GM18907 (cell line): ENCODE results near the gene IARS2.
A peak's percentile ranks its signal among the peaks of the same experiment; 100 is the strongest.
"Not testable (repeated sequence)": the region's sequence is repeated elsewhere in the genome, so short reads cannot be mapped to it uniquely, and the experiment has no call there.

Experiments
- ATAC-seq: cut with Tn5 transposase; IDR thresholded peaks from one replicate; pipeline ENCODE4 v1.9.1; 2021; ENCODE audit warnings: mild to moderate bottlenecking, moderate library complexity; ENCODE audit not compliant: unreplicated experiment

Gene IARS2

DNA sequence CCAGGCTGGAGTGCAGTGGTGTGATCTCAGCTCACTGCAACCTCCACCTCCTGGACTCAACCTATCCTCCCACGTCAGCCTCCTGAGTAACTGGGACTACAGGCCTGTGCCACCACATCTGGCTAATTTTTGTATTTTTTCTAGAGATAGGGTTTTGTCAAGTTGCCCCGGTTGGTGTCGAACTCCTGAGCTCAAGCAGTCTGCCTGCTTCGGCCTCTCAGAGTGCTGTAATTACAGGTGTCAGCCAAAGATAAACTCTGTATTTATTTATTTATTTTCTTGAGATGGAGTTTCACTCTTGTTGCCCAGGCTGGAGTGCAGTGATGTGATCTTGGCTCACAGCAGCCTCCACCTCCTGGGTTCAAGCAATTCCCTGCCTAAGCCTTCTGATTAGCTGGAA, 18.7 kb downstream of the IARS2 start:
- ATAC-seq: not testable (repeated sequence)

DNA sequence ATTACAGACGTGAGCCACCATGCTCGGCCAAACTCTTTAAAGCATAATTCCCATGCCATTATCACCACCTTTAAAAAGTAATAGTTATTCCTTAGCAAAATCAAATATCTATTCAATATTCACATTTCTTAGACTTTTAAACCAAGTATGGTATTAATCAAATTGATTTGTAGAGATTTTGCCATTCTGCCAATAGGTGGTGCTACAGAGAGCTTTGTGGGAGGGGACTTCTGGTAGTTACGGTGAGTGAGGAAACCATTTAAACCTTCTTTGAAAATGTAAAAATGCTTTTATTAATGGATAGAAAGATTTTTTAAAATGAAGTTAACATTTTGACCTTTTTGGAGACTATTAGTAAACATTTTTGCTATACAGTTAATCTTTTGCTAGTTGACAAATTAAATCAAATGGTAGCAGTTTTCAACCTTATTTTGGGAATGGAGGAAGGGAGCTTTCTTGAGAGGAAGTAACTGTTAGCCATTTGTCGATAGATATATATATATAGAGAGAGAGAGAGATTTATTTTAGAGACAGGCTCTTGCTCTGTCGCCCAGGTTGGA, 19.3 kb downstream of the IARS2 start:
- ATAC-seq: peak; percentile 72

DNA sequence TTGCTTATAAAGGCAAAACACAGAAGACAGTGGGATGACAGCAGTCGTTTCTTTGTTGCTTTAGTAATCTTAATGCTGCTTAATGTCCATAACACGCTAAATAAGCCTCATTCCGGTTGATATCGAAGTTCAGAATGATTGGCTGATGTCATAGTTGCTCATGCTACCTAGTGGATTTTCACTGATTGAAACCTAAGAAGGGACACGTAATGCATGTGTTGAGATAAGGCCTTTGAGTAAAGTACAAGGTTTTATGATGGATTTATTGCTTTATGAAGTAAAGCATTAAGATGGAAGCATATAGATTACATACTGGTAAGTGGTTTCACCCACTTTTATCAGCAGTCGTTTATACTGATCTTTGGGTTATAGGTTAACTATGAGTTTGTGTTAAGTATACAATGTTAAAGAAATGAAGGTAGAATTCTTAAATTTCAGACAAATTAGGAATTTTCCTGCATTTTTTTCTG, 25.1 kb downstream of the IARS2 start:
- ATAC-seq: no peak

DNA sequence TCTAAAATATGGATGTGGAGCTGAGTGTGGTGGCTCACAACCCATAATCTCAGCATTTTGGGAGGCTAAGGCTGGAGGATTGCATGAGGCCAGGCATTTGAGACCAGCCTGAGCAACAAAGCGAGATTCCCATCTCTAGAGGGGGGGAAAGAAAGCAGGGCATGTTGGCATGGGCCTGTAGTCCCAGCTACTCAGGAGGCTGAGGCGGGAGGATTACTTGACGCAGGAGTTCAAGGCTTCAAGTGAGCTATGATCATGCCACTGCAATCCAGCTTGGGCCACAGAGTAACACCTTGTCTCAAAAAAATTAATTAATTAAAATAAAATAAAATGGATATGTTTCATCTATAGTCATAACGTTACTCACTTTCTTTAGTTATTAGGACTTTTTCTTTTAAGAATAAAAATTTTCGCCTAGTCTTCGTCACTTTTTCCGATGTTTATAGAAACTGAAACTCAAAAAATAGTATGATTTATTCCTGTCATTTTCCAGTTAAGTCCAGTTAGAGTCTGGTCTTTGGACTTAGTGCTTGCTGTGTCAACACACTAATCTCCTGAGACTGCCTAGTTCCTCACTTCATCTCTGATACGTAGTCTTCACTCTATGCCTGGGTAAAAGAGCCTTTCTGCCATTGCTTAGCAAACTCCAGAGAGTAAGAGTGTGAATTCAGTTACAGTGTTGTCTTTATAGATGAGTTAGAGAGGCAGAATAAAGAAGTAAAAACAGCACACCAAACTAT, 28.0 kb downstream of the IARS2 start:
- no peak for ATAC-seq

DNA sequence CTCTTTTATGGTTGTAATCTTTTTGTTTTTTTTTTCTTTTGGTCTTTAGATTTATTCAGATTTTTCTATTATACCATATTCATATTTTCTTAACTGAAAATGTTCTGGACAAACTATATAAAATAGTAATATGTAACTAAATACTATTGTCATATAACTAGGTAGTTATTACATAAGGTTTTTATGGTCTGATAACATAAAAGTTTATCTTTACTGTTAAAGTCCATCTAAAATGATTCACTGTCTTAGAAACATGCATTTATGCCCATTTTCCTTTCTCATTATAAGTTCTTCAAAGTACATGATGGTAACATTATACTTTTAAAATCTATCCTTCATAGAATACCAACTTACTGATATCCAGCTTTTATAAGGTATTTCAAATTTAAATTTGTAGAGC, 29.1 kb downstream of the IARS2 start:
- no peak for ATAC-seq

DNA sequence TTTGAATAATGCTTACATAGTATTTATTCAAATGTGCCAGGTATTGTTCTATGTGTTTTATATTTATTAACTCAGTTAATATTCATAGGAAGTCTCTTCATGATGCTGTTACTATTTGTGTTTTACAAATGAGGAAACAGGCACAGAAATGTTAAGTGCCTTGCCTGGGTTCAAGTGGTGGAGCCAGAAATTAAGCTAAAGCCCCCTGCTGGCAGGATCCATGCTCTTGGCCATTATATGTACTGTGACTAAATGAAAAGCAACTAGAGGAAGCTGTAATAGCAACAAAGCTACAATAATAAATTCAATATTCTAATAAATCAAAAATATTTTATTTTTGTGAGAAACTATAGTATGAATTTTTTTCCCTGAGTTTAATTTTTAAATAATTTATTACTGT, 30.0 kb downstream of the IARS2 start:
- ATAC-seq: no peak

DNA sequence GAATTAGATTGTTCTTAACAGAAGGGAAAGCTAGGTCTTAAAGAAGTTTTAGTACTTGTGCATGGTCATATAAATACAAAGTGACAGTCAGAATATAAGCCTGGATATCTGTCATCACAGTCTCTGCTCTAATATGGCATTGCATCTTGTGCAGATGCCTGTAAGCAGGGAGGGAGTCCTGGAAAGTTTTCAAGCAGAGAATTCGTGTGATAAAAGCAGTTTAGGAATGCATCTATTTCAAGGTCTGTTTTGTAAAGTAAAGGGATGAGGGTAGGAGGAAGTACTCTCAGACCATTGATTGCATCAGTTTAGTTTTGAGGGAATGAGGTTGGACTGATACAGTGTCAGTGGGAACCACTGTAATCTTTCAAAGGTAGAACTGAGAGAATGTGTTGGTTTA, 30.6 kb downstream of the IARS2 start:
- no peak for ATAC-seq

DNA sequence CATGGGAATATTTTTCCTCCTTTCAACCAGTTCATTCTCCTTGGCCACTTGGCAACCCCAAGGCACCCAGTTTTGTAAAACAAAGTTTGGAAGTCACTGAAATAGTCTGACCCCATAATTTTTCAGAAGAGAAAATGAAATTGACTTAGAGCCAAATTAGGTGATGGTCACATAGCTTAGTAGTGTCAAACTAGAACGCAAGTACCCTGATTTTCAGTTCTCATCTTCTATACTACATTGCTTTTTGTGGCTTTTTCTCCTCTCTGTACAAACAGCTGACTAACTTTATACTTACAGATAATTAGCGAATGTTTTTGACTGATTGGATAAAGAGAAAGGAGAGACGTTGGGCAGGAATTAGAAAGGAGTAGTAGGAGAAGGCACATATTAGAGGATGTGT, 33.1 kb downstream of the IARS2 start:
- ATAC-seq: no peak

DNA sequence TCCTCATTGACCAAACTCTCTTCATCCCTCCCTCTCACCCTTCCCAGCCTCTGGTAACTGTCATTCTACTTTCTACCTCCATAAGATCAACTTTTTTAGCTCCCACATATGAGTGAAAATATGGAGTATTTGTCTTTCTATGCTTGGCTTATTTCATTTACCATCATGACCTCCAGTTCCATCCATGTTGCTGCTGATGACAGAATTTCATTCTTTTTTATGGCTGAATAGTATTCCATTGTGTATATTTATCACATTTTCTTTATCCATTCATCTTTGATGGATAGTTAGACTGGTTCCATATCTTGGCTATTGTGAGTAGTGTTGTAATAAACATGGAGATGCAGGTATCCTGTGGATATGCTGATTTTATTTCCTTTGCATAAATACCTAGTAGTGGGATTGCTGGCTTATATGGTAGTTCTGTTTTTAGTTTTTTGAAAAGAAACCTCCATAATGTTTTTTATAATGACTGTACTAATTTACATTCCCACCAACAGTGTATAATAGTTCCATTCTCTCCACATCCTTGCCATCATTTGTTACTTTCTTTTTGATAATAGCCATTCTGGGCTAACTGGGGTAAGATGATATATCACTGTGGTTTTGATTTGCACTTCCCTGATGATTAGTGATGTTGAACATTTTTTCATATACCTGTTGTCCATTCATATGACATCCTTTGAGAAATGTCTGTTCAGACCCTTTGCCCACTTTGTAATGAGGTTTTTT, 35.7 kb downstream of the IARS2 start:
- no peak for ATAC-seq

DNA sequence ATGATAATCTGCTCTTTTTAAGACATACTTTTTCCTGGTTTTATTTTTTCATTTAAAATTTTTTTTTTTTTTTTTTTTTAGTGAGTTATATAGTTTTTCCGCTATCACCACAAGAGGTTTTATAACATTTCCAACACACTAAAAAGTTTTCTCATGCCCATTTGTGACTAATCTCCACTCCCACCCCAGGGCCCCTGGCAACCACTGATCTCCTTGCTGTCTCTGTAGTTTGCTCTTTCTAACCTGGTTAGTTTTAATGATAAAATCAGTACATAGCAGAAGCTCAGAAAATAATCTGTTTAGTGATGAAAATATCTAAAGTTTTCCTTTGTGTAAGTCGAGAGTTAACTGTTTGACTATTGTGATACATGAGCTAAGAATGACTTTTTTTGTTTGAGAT, 41.8 kb downstream of the IARS2 start:
- ATAC-seq: no peak

DNA sequence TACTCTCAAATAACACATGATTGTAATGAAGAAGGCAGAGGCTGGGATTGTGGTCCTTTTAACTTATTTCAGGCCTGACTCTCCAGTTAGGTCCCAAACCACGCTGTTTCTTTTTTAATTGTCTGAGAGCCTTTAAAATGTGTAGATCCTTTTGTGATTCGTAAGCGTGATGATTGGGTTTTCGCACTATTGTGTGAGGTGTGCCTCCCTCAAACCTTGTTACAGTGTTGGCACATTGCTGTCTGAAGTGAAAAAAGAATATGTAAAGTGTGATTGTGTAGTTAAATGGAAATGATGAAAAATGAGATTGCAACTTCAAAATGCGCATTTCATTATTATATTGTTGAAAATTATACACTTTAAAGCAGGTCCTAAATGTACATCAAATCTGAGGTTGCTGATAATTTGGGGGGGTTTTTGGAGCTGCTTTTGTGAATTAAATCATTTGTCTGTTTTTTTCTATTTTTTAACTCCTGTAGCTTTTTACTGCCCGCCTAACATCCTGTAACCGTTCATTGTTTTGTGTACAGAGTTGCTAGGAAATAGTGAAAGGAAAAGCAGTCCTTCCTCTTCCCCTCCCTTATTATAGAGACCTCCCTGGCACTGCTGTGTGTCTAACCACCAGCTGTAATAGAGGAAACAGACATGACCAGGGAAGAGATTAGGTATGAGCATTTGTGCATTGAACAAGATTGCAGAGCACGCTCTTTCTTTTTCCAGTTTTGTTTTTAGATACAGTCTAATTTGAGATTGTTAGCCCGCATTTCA, 43.3 kb downstream of the IARS2 start:
- no peak for ATAC-seq

DNA sequence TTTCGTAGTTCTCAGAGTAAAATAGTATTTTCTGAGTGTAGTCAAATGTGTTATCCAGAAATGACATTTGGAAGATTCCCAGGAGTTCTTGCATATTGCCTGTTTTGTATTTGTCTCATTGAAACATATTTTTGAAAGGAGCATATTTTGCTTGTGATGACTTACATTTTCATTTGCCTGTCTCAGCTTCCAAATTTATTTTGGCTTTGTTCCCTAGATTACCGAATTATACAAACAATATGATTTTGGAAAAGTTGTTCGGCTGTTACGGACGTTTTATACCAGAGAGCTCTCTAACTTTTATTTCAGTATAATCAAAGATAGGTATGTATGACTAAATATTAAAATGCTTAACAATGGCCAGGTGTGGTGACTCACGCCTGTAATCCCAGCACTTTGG, 46.0 kb downstream of the IARS2 start:
- no peak for ATAC-seq

DNA sequence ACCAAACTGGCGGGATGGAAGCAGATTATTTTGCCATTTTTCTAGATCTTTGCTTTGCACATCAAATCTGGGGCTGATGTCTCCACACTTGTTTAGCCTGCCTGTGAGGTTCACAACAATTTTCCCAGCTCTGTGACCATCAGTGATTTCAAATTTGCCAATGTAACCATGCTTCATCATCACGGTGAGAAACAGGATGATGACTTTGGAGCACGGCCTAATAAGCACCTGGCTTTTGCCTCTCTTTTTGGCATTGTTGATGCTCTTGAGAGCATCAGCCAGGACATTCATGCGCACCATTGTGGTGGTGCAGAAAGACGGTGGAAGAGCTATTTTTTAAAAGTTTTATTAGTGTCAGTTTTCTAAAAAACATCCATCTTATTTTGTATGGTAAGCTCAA, 50.1 kb downstream of the IARS2 start:
- ATAC-seq: no peak

DNA sequence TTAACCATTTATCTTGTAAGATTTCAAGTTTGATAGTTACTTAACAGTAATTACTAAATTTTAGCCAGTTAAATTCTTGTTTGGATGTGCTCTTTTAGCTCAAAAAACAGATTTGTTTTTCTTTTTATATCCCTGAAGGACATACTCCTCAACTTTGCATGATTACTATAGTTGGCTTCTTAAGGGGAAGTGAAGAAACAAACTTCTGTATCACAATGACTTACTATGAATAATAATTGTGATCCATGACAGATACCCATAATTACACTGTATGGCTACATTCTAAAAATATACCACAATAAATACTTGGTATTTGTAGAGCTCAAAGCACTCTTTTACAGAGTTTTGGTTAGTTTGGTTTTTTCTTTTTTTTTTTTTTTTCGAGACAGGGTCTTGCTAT, 55.8 kb downstream of the IARS2 start:
- ATAC-seq: peak; percentile 40

DNA sequence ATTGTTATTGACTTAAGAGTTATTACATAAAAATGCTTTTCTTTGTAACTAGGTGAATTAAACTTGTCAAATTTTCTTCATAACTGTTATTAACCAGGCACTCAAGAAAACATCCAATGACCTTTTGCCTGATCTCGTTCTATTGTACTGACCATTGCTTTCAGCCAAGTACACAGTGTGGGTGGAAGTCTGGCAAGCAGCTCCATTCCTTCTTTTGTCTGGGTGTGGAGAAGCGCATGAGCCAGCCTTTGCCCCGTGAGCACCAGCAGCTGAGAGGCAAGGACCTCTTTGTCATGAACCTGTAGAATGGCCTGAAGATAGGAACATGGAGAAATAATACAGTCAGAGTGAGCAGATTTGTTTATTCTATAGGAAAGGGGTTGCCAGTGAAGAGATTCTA, 57.5 kb downstream of the IARS2 start:
- no peak for ATAC-seq

DNA sequence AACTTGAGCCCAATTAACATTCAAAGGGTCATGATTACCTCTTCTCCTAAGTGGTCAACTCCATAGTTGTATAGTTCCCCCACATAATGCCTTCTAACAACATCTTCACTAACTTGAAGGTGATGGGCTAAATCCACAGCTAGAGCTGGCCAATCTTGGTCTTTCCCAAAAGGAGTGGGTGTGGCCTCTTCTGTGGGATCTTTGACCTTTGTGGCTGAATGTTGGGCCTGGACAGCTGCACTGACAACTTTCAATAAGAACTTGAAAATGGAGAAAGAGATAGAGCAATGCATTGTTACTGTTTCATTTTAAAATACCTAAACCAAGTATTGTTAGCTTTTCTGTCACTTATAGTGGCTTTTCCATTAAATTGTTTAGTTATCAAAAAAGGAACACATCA, 59.2 kb downstream of the IARS2 start:
- ATAC-seq: no peak

DNA sequence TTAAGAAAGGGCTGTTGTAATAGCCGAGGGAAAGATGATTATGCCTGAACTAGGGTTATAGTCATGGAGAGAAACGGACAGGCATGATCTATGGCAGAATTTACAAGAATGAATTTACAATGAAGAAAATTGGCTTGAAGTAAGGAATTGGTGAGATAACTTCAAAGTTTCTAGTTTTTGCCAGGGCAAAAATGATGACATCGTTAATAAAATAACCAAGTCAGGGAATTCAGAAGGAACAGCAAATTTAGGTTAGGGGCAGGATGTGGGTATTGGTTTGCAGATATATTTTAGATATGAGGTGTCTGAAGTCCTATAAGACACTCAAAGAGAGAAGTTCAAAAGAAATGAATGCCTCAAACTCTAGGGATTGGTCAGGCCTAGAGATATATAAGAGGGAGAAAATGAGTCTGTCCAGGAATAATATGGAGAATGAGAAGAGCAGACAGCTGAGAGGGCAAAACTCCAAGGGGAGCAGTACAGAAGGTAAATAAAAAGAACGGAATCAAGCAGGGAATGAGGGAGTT, 62.8 kb downstream of the IARS2 start:
- ATAC-seq: no peak

DNA sequence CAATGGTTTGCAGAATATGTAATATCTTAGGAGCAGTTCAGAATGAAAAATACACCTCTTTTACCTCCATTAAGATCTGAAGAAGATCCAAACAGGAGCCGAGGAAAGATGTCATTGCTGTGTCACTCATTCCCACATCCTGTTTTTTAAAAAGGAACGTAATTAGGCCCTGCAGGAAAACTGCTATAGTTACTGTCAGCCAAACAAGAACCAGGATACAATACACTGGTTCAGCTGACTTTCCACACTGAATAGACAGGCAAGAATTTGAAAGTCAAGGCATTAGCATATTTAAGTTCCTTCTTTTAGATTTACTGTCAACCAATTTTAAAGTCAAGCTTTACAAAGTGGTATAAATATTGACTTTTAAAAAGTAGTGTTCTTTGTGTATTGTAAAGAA, 63.8 kb downstream of the IARS2 start:
- no peak for ATAC-seq

DNA sequence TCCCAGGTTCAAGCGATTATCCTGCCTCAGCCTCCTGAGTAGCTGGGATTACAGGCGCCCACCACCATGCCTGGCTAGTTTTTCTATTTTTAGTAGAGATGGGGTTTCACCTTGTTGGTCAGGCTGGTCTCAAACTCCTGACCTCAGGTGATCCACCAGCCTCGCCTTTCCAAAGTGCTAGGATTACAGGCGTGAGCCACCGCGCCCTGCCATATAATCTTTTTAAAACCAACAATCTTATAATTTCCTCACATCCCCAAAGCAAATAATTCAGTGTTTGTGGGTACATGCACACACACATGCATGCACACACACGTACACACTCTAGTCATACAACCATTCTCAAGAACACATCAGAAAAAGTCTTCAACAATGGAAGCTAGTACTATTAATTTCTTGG, 64.6 kb downstream of the IARS2 start:
- ATAC-seq: not testable (repeated sequence)

DNA sequence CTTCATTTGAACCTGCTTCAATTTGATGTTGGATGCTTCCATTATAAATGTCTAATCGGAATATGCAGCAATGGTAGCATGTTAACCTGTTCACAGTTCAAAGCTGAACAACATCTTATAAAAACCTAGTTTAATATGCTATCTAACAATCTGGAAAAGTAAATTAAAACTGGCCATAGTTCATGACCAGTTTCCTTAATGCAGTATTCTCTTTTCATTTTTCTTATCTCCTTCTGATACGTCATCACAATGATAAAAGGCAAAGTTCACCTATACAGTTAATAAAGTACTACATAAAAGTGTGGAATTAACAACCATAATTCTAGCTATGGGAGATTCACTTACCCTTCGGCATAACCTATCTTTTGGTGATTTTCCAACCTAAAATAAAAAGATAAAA, 65.1 kb downstream of the IARS2 start:
- no peak for ATAC-seq

DNA sequence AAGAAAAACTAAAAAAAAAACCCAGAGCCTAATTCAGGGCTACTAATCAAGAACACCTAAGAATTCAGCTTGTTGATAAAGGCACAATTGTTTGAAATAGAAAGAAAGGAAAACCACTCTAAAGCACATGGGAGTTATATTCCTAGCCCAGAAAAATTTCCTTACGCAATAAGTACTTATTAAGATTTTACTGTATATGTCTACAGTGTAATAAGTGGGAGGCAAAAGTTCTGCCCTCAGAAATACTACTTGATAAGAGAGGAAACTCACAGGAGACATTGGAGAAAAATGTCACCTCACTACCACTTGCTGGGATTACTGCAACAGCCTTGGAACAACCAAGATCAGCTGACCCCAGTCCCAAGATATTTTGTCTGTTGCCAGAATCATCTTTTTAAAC, 66.1 kb downstream of the IARS2 start:
- ATAC-seq: no peak
